OCI-LY7 (cell line): ENCODE results near the gene SV2B. TPM values are rescaled to one million over a fixed set of nuclear protein-coding genes. Genes with fewer than 3 reads are reported as not detected.

Experiments
- BruUV-seq: library from RNA; stranded (reverse); fragments of 400-500 nt; replicated peaks from 2 replicates; lab custom pipeline; 2021; lab: Mats Ljungman, UMichigan
- CTCF ChIA-PET: fragments of 300-600 bp; sonication (Branson Sonifier 250); formaldehyde crosslinking; loops from one replicate; lab custom pipeline; 2022; ENCODE audit warnings: antibody characterized with exemption; ENCODE audit not compliant: unreplicated experiment; lab: Charles Lee
- POLR2A ChIA-PET: fragments of 300-600 bp; sonication (Branson Sonifier 250); formaldehyde crosslinking; loops from one replicate; lab custom pipeline; 2022; ENCODE audit warnings: antibody characterized with exemption; lab: Charles Lee
- DNase-seq: peaks from one replicate; pipeline ENCODE4 v3.0.0-alpha.2; 2015; ENCODE audit warnings: low spot score
- H2AFZ ChIP-seq: fragments of 200-600 bp; sonication (generic), shearing (Covaris generic); 2 replicates; pipeline ENCODE4 v1.6.1; 2014; ENCODE audit warnings: mild to moderate bottlenecking, antibody characterized with exemption, low read length, moderate library complexity
- H3K27ac ChIP-seq: fragments of 200-600 bp; sonication (generic); 2 replicates; pipeline ENCODE4 v1.5.1; 2014; ENCODE audit warnings: mixed run types, low read depth, mild to moderate bottlenecking, moderate library complexity, low read length, inconsistent platforms; ENCODE audit not compliant: poor library complexity, severe bottlenecking
- H3K36me3 ChIP-seq: fragments of 200-600 bp; sonication (generic); 2 replicates; pipeline ENCODE4 v1.6.1; 2014; ENCODE audit warnings: mild to moderate bottlenecking, antibody characterized with exemption, low read length, moderate library complexity, mixed read lengths; ENCODE audit not compliant: insufficient read depth
- H3K4me1 ChIP-seq: fragments of 200-600 bp; sonication (generic); 2 replicates; pipeline ENCODE4 v1.5.1; 2014; ENCODE audit warnings: mild to moderate bottlenecking, low read length; ENCODE audit not compliant: insufficient read depth, poor library complexity, severe bottlenecking
- H3K4me2 ChIP-seq: fragments of 200-600 bp; sonication (generic); 2 replicates; pipeline ENCODE4 v1.6.1; 2014; ENCODE audit warnings: mild to moderate bottlenecking, low read length
- H3K4me3 ChIP-seq: fragments of 200-600 bp; sonication (generic); 2 replicates; pipeline ENCODE4 v1.5.1; 2014; ENCODE audit warnings: mild to moderate bottlenecking, low read depth, low read length; ENCODE audit not compliant: poor library complexity, severe bottlenecking
- H3K79me2 ChIP-seq: fragments of 200-600 bp; sonication (generic); 2 replicates; pipeline ENCODE4 v1.6.1; 2016; ENCODE audit warnings: low read depth, mild to moderate bottlenecking, low read length, moderate library complexity, mixed read lengths; ENCODE audit not compliant: insufficient read depth
- H3K9me2 ChIP-seq: fragments of 200-600 bp; sonication (generic); 2 replicates; pipeline ENCODE4 v1.6.1; 2016; ENCODE audit warnings: mild to moderate bottlenecking, low read length, mixed read lengths; ENCODE audit not compliant: insufficient read depth
- H3K9me3 ChIP-seq: fragments of 200-600 bp; sonication (generic); 2 replicates; pipeline ENCODE4 v1.6.1; 2014; ENCODE audit warnings: mild to moderate bottlenecking, mixed run types, low read length, mixed read lengths
- H4K20me1 ChIP-seq: fragments of 200-600 bp; sonication (generic); 2 replicates; pipeline ENCODE4 v1.6.1; 2014; ENCODE audit warnings: mild to moderate bottlenecking, antibody characterized with exemption, low read length, moderate library complexity, mixed read lengths; ENCODE audit not compliant: insufficient read depth
- CTCF ChIP-seq: fragments of 200-600 bp; sonication (generic); conservative IDR thresholded peaks from 2 replicates; pipeline ENCODE4 v1.5.1; 2014; ENCODE audit warnings: mild to moderate bottlenecking, antibody characterized with exemption, low read length, moderate library complexity, mixed read lengths
- EZH2phosphoT487 ChIP-seq: fragments of 200-600 bp; sonication (generic); IDR thresholded peaks from 2 replicates; pipeline ENCODE4 v1.6.1; 2018; ENCODE audit warnings: low read depth, borderline replicate concordance, mild to moderate bottlenecking, mixed run types, antibody characterized with exemption, low read length, moderate library complexity, mixed read lengths
- intact Hi-C: fragments of 100-400 bp; cut with micrococcal nuclease; formaldehyde crosslinking; loops from one replicate; pipeline ENCODE4 v1.10.0; 2022; ENCODE audit not compliant: unreplicated experiment
- total RNA-seq, 2 experiments: library from RNA; depleted of rRNA in 1 of 2; stranded (reverse); fragments of >200 nt in 1 of 2; shearing (Covaris generic) in 1 of 2; gene quantifications; 2 replicates each; pipeline ENCODE4 v1.2.3, GENCODE V29; 2014 to 2022

The SV2B gene
- total RNA-seq, 2 experiments from 2014 or later: 0.15 TPM; not detected in 1

GRCh38 chr15:91127236-91127955 lies 27.3 kb downstream of the SV2B start:
- Histone ChIP-seq H3K9me2 (no peaks in the 10 kb centered on the region), H3K27ac (no peak overlapping the region), H3K79me2 (no peaks in the 10 kb centered on the region), H2AFZ (no peak overlapping the region), H3K4me2 (no peak overlapping the region), H3K4me1 (no peaks in the 10 kb centered on the region), H3K36me3 (no peaks in the 10 kb centered on the region), H3K4me3 (no peak overlapping the region), H3K9me3 (no peaks in the 10 kb centered on the region), H4K20me1 (no peaks in the 10 kb centered on the region)
- intact Hi-C loops: no loop called here
- no peak for DNase-seq
- ChIA-PET POLR2A (interaction anchor here (1.2 kb wide), 1 partner anchor 16 kb away, joined by 3 read pairs; no protein-coding TSS in a partner anchor), CTCF (no interaction called here)
- TF ChIP-seq CTCF (no peak), EZH2phosphoT487 (no peak)
- no TSS peak for BruUV-seq

- no peak overlapping the region for H3K27ac ChIP-seq
- no peak overlapping the region for H3K4me3 ChIP-seq
- CTCF ChIA-PET: no interaction called here
- H3K4me2 ChIP-seq: no peak overlapping the region
- no peaks in the 10 kb centered on the region for H3K4me1 ChIP-seq
- no TSS peak for BruUV-seq
- H2AFZ ChIP-seq: no peak overlapping the region
- POLR2A ChIA-PET: no interaction called here
- H3K9me2 ChIP-seq: no peaks in the 10 kb centered on the region
- intact Hi-C loops: no loop called here
- TF ChIP-seq EZH2phosphoT487: no peak
- no peak for TF ChIP-seq CTCF
- no peaks in the 10 kb centered on the region for H3K79me2 ChIP-seq
- no peaks in the 10 kb centered on the region for H3K9me3 ChIP-seq
- no peak for DNase-seq
- H4K20me1 ChIP-seq: no peaks in the 10 kb centered on the region
- H3K36me3 ChIP-seq: no peaks in the 10 kb centered on the region
These were observed 28.0 kb downstream of the SV2B start for GRCh38 chr15:91128016-91128415.

DNA sequence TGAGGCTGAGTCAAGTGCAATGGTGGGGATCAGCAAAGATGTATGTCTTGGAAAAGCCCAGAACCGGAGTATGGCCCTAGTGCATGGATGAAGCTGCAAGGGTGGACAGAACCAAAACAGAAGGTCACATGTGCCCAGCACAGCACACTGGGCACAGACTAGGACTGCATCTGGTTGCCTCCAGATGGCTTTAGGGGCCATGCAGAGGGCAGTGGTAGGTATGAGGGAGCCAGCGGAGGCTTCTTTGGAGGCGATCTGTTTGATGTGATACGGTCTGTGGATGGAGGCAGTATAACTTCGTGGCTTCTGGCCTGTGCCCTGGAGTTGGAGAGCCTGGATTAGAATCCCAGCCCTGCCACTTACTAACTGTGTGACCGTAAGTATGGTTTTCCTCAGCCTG lies 29.4 kb downstream of the SV2B start:
- no peaks in the 10 kb centered on the region for H4K20me1 ChIP-seq
- H3K4me2 ChIP-seq: no peak overlapping the region
- H3K79me2 ChIP-seq: no peaks in the 10 kb centered on the region
- no peak overlapping the region for H3K27ac ChIP-seq
- ChIA-PET CTCF (no interaction called here), POLR2A (no interaction called here)
- DNase-seq: no peak
- no peaks in the 10 kb centered on the region for H3K9me2 ChIP-seq
- H3K4me3 ChIP-seq: no peak overlapping the region
- no peaks in the 10 kb centered on the region for H3K9me3 ChIP-seq
- intact Hi-C loops: no loop called here
- no peak overlapping the region for H2AFZ ChIP-seq
- H3K4me1 ChIP-seq: no peaks in the 10 kb centered on the region
- TF ChIP-seq EZH2phosphoT487 (no peak), CTCF (no peak)
- H3K36me3 ChIP-seq: no peaks in the 10 kb centered on the region
- no TSS peak for BruUV-seq
